Posterior cingulate gyrus (tissue), 11 donors: ENCODE results near the gene RPL39L.

Source experiments
- DNase-seq, 10 donors: peaks; one replicate each; pipeline versions ENCODE4 v3.0.0 to v3.0.0-alpha.2; 2020 to 2021; ENCODE audit warnings: mixed read lengths in 3 of 10
- intact Hi-C: fragments of 100-400 bp; cut with DNase I; formaldehyde crosslinking; loops from one replicate; pipeline ENCODE4 v1.15.1; 2023

The RPL39L gene

DNA sequence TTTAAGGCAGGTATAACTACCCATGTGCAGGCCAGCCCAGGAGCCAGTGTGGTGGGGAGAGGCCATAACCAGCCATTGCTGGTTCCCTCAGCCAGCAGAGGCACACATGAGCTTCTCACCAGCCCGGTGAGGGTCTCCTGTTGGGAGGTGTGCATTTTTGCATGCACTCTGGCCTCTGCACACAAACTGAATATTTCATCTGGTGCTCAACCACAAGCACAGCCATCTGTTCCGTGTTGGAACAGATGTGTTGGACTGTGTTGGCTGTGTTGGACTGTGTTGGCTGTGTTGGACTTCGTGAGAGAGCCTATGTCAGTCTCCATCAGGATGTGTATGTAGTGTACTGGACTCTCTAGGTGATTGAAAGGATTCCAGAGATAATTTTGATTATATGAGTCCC, 67.2 kb downstream of the RPL39L start:
- DNase-seq = no peak

More for the DNA sequence above, 67.2 kb downstream of the RPL39L start:
- intact Hi-C loops = no loop called here
